Mammary epithelial cell (primary cell): ENCODE measurements around the gene ACSS1.

ENCODE experiments used
- EZH2 ChIP-seq: IDR thresholded peaks from 2 replicates; pipeline ENCODE4 v1.6.1; 2012; ENCODE audit warnings: low read length, inconsistent platforms, borderline replicate concordance
- TF ChIP-seq, protein P1 (sequence below), 2 donors: IDR thresholded peaks in 1 of 2; conservative IDR thresholded peaks in 1 of 2; 2 replicates each; pipeline ENCODE4 v1.5.1; 2011 to 2012; ENCODE audit warnings: inconsistent platforms in 2 of 2, low read length in 2 of 2, mild to moderate bottlenecking in 2 of 2, control low read depth in 1 of 2, low read depth in 1 of 2; ENCODE audit not compliant: insufficient read depth in 1 of 2; ENCODE audit errors: extremely low read depth in 1 of 2

DNA sequence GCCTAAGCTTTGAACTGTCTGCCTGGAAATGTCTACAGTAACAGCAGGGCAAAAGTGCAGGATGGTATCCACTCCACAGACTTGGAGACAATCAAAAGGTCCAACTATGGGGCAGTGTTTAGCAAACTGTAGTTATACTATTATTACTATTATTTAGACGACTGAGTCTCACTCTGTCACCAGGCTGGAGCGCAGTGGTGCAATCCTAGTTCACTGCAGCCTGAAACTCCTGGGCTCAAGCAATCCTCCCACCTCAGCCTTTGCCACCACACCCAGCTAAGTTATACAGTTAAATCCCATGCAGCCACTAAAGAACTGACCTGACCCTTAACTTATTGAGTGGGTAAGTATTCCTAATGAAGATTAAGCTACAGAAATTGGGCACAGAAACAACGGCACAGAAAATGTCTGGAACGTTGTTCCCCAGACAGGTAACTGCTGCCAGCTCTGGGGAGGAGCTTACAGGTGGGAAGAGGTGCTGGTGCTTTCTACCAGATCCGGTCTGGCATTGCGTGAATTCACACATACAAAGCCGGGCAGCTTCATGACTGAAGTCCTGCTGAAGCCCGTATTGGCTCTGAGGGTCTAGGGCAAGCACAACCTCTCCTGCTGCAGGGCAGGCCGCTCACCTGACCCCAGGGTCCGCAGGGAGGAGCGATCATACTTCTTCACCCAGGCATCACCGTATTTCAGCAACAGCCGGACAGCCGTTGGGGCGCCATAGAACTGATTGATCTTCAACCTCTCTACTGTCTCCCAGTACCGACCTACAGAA lies 38.4 kb downstream of the ACSS1 start:
- TF ChIP-seq, protein P1, sequence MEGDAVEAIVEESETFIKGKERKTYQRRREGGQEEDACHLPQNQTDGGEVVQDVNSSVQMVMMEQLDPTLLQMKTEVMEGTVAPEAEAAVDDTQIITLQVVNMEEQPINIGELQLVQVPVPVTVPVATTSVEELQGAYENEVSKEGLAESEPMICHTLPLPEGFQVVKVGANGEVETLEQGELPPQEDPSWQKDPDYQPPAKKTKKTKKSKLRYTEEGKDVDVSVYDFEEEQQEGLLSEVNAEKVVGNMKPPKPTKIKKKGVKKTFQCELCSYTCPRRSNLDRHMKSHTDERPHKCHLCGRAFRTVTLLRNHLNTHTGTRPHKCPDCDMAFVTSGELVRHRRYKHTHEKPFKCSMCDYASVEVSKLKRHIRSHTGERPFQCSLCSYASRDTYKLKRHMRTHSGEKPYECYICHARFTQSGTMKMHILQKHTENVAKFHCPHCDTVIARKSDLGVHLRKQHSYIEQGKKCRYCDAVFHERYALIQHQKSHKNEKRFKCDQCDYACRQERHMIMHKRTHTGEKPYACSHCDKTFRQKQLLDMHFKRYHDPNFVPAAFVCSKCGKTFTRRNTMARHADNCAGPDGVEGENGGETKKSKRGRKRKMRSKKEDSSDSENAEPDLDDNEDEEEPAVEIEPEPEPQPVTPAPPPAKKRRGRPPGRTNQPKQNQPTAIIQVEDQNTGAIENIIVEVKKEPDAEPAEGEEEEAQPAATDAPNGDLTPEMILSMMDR (conservative IDR thresholded peaks at IDR 0.05 in 1 of 2, IDR thresholded peaks at IDR 0.05 in 1 of 2; ENCODE audit: extremely low read depth in 1 of 2, insufficient read depth in 1 of 2, low read depth in 1 of 2, low read length in 2 of 2) = no peak
- TF ChIP-seq EZH2 = no peak
